ENCODE measurements around the gene GALNTL6. TPM values are rescaled to one million over a fixed set of nuclear protein-coding genes. Genes with fewer than 3 reads are reported as not detected.

GALNTL6 gene
- total and polyA plus RNA-seq, 2 of the 4 experiments (the other 2 are of a cell fraction), result under 0.01 TPM; not detected in 1

GRCh38 chr4:172048666-172049065 is 235.5 kb downstream of the GALNTL6 start:
- WGBS, 2 experiments (ENCODE audit: extremely low coverage in 2 of 2, insufficient read length in 1 of 2), result no CpG with 5 or more reads among the region's 1 CpG
- POLR2A ChIA-PET (ENCODE audit: unreplicated experiment), result no interaction called here

More at GRCh38 chr4:172048666-172049065, 235.5 kb downstream of the GALNTL6 start:
- CTCF ChIA-PET, result no interaction called here
- intact Hi-C loops (cut with micrococcal nuclease) (no loop called here), in situ Hi-C loops (cut with MboI; ENCODE audit: low sequenced_read_pairs) (no loop called here), dilution Hi-C loops (cut with HindIII; ENCODE audit: low sequenced_read_pairs, unreplicated experiment) (no loop called here)
- ATAC-seq (ENCODE audit: low read depth) (no peak), DNase-seq (no peak)
- Histone ChIP-seq H3K79me1 (ENCODE audit: low read depth in 1 of 2, low read length in 2 of 2) (no peaks in the 10 kb centered on the region), H2AK9ac (replicated peaks; ENCODE audit: low read depth, low read length, poor library complexity) (no peak overlapping the region), H3K14ac (replicated peaks; ENCODE audit: low read depth, low read length) (no peak overlapping the region), H3K27ac (ENCODE audit: insufficient read depth, low read length) (no peak overlapping the region), H3K27me3 (ENCODE audit: control insufficient read depth, insufficient read depth, low read length) (no peaks in the 10 kb centered on the region), H2AK5ac (ENCODE audit: low read depth, low read length) (no peak overlapping the region), H4K20me1 (ENCODE audit: insufficient read depth, low read length) (no peaks in the 10 kb centered on the region), H3K4me1 (ENCODE audit: control insufficient read depth, insufficient read depth, low read length) (no peaks in the 10 kb centered on the region), H3K36me3 (ENCODE audit: control insufficient read depth, insufficient read depth, low read length) (no peaks in the 10 kb centered on the region), H3K23ac (ENCODE audit: low read depth, low read length) (no peak overlapping the region), H4K91ac (ENCODE audit: insufficient read depth, low read depth, low read length) (no peak overlapping the region), H3K4me3 (ENCODE audit: insufficient read depth, low read depth, low read length) (no peak overlapping the region), H3K4ac (ENCODE audit: low read depth, low read length) (no peak overlapping the region), H3K56ac (ENCODE audit: extremely low read depth, insufficient read depth, low read length) (no peak overlapping the region), H3K9ac (ENCODE audit: low read depth, low read length) (no peak overlapping the region), H4K5ac (ENCODE audit: low read depth, low read length) (no peak overlapping the region), H4K8ac (ENCODE audit: low read depth in 2 of 2, low read length in 2 of 2) (no peak overlapping the region), H3K9me1 (ENCODE audit: insufficient read depth, low read length) (no peaks in the 10 kb centered on the region), H3K9me3 (ENCODE audit: control insufficient read depth, insufficient read depth, low read length) (peaks cover 11% of the 10 kb centered on the region), H3K4me2 (ENCODE audit: low read depth, low read length) (no peak overlapping the region), H2BK15ac (ENCODE audit: low read depth, low read length) (no peak overlapping the region), H2BK120ac (ENCODE audit: low read depth, low read length) (no peak overlapping the region), H2BK5ac (ENCODE audit: low read depth, low read length, poor library complexity, severe bottlenecking) (no peak overlapping the region), H2AFZ (replicated peaks; ENCODE audit: low read length, poor library complexity) (no peak overlapping the region), H2BK20ac (ENCODE audit: low read depth, low read length) (no peak overlapping the region), H3K18ac (ENCODE audit: low read depth, low read length) (no peak overlapping the region)
- TF ChIP-seq CEBPB (IDR thresholded peaks at IDR 0.05; ENCODE audit: low read depth, low read length) (no peak), RFX5 (IDR thresholded peaks at IDR 0.05; ENCODE audit: low read depth, low read length) (no peak), MAFK (IDR thresholded peaks at IDR 0.05; ENCODE audit: low read depth, low read length) (no peak), FOS (IDR thresholded peaks at IDR 0.05; ENCODE audit: low read depth, low read length) (no peak), NFE2L2 (IDR thresholded peaks at IDR 0.05; ENCODE audit: low read depth, low read length) (no peak), CHD1 (IDR thresholded peaks at IDR 0.05; ENCODE audit: low read depth, low read length) (no peak), SMC3 (IDR thresholded peaks at IDR 0.05; ENCODE audit: low read depth, low read length) (no peak)
- BruUV-seq (replicated peaks), result no TSS peak
